Measurements from ENCODE around the gene RNF207. TPM values are rescaled to one million over a fixed set of nuclear protein-coding genes. Genes with fewer than 3 reads are reported as not detected.

RNF207 gene
- total RNA-seq, 1 donor from 2014 or later: 54.4 TPM

DNA sequence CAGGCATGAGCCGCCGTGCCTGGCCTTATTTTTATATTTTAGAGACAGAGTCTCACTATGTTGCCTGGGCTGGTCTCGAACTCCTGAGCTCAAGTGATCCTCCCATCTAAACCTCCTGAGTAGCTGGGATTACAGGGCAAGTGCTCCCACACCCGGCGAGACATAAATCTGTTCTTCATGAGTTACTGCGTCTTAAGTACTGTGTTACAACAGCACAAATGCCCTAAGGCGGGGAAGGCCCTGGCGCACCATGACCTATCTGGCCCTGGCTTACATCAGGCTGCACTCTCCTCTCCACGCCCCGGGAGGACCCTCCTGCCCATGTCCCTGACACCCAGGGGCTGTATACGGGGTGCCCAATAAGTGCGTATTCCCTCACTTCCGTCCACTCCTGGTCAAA, 50.7 kb downstream of the RNF207 start:
- no peak for DNase-seq (ENCODE audit: low spot score)
- H3K27ac Mint-ChIP-seq: no peak overlapping the region
- no peaks in the 10 kb centered on the region for H3K36me3 Mint-ChIP-seq (ENCODE audit: low read depth)
- H3K4me3 Mint-ChIP-seq (ENCODE audit: low read depth): no peak overlapping the region
- no peaks in the 10 kb centered on the region for H3K9me3 Mint-ChIP-seq
- H3K27me3 Mint-ChIP-seq (ENCODE audit: low read depth): peaks cover 19% of the 10 kb centered on the region
- peaks cover 2% of the 10 kb centered on the region for H3K4me1 Mint-ChIP-seq (ENCODE audit: low read depth)
- intact Hi-C loops (cut with micrococcal nuclease): no loop called here

DNA sequence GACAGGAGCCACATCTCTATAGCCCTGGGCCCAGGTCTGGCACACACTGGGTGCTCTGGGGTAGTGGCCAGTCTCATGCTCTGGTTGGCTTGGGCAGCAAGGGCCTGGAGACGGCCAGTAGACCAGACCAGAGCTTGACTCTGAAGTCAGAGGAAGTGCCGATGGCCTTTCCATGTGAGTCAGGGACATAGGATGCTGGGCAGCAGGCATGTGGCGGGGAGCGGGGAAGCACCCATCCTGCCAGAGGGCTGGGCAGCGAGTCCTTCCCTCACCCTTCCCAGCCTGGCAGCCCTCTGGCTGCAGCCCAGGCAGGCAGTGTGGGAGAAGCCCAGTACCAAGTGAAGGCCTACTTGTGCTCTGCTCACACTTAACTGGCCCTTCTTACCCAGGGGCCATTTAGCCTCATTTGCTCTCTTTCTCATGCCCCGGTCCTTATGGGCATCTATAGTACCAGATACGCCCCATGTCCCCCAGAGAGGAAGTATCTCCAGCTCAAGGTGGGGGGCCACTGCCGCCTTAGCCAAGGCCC, 51.7 kb downstream of the RNF207 start:
- intact Hi-C loops (cut with micrococcal nuclease): no loop called here
- Mint-ChIP-seq H3K27me3 (ENCODE audit: low read depth) (peaks cover 20% of the 10 kb centered on the region), H3K27ac (no peak overlapping the region), H3K9me3 (no peaks in the 10 kb centered on the region), H3K4me1 (ENCODE audit: low read depth) (peaks cover 2% of the 10 kb centered on the region), H3K4me3 (ENCODE audit: low read depth) (no peak overlapping the region), H3K36me3 (ENCODE audit: low read depth) (no peaks in the 10 kb centered on the region)
- DNase-seq (ENCODE audit: low spot score): no peak

- no peak for DNase-seq (ENCODE audit: low spot score)
- Mint-ChIP-seq H3K27me3 (ENCODE audit: low read depth) (peaks cover 20% of the 10 kb centered on the region), H3K9me3 (no peaks in the 10 kb centered on the region), H3K4me3 (ENCODE audit: low read depth) (no peak overlapping the region), H3K4me1 (ENCODE audit: low read depth) (peaks cover 2% of the 10 kb centered on the region), H3K36me3 (ENCODE audit: low read depth) (no peaks in the 10 kb centered on the region), H3K27ac (no peak overlapping the region)
- intact Hi-C loops (cut with micrococcal nuclease): no loop called here
Measured at GRCh38 chr1:6258675-6259074, 52.8 kb downstream of the RNF207 start.

DNA sequence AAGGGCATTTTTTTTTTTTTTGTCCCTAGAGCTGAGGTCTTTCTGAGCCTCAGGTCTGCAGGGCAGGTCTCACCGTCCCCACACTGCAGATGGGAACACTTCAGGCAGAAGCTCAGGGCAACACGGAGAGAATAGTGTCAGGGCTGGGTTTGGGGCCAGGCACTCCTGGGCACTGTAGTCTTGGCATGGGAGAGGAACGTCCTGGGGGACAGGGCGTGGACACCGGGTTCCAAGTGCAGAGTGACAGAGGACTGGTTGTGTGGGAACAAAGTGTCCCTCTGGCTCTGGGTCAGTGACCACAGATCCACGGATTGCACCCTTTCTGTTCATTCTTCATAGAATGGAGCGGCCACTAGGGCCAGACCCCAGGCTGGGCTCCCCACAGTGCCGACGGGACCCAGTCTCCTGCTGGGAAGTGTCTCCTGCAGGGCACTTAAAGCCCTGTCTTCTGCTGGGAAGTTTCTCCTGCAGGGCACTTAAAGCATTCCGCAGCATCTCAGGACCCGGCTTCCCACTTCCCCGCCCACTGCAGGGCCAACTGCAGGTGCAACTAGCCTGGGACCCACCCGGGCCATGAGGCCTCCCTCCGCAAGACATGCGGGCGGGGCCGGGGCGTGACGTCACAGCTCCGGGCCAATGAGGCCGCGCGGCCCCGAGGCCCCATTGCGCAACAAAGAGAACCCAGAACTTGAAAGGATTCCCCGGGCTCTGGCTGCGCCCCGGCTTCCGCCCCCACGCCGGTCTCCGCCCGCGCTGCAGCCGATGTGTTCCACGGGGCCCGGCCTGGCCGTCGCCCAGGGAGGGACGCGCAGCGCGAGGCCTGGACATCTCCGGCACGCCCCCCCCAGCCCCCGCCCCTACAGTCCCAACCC, 53.8 kb downstream of the RNF207 start:
- Mint-ChIP-seq H3K27ac (no peak overlapping the region), H3K9me3 (no peaks in the 10 kb centered on the region), H3K4me3 (ENCODE audit: low read depth) (peak overlapping the region; percentile 62), H3K36me3 (ENCODE audit: low read depth) (no peaks in the 10 kb centered on the region), H3K27me3 (ENCODE audit: low read depth) (peaks cover 19% of the 10 kb centered on the region), H3K4me1 (ENCODE audit: low read depth) (peaks cover 2% of the 10 kb centered on the region)
- intact Hi-C loops (cut with micrococcal nuclease): no loop called here
- DNase-seq (ENCODE audit: low spot score): peak; percentile 74

- no peak for DNase-seq (ENCODE audit: low spot score)
Measured at GRCh38 chr1:6260433-6260934, 54.6 kb downstream of the RNF207 start.

DNA sequence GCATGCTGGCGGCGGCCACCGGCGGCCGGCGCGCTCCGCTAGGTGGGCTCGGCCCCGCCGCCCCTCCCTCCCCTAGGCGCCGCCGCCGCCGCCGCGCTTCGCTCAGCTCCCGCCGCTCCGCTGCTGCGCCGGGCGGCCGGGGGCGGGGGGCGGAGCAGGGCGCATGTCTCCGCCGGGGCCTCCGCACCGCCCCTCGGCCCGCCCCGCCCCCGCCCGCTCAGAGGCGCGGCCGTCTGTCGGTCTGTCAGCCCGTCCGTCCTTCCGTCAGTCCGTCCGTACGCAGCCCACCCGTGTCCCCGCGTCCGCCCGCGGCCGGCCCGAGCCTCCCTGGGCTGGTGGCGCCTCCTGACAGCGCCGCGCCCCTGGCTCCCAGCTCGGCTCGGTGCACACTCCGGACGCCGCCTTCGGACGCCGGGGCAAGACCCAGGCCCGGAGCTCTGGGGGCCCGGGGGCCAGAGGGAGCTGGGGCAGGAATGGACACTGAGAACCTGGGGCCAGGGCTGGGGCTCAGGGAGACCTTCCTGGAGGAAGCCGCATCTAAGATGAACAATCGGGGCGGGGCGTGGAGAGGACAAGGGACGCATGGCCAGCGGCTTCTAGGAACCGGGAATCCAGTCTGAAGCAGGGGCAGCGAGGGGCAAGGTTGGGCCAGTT, 55.2 kb downstream of the RNF207 start, which contains the start of gene GPR153:
GPR153 (minus strand) TSS at position 138 of the 654 bp plus-strand sequence. CDS start 6,193 bp downstream, outside the sequence.
- Mint-ChIP-seq H3K4me1 (ENCODE audit: low read depth) (peaks cover 2% of the 10 kb centered on the region), H3K27ac (no peak within 1 kb of the TSS), H3K27me3 (ENCODE audit: low read depth) (peaks cover 19% of the 10 kb centered on the region), H3K36me3 (ENCODE audit: low read depth) (no peaks in the 10 kb centered on the region), H3K9me3 (no peaks in the 10 kb centered on the region), H3K4me3 (ENCODE audit: low read depth) (peak within 1 kb of the TSS; percentile 54)
- peak; percentile 35 for DNase-seq (ENCODE audit: low spot score)
- intact Hi-C loops (cut with micrococcal nuclease): no loop called here

More at GRCh38 chr1:6260433-6260934, 54.6 kb downstream of the RNF207 start:
- no peaks in the 10 kb centered on the region for H3K36me3 Mint-ChIP-seq (ENCODE audit: low read depth)
- no peak overlapping the region for H3K4me3 Mint-ChIP-seq (ENCODE audit: low read depth)
- H3K27me3 Mint-ChIP-seq (ENCODE audit: low read depth): peaks cover 19% of the 10 kb centered on the region
- no peaks in the 10 kb centered on the region for H3K9me3 Mint-ChIP-seq
- peaks cover 2% of the 10 kb centered on the region for H3K4me1 Mint-ChIP-seq (ENCODE audit: low read depth)
- no peak overlapping the region for H3K27ac Mint-ChIP-seq
- intact Hi-C loops (cut with micrococcal nuclease): no loop called here

- Mint-ChIP-seq H3K9me3 (no peaks in the 10 kb centered on the region), H3K4me3 (ENCODE audit: low read depth) (peak overlapping the region; percentile 54), H3K27ac (no peak overlapping the region), H3K36me3 (ENCODE audit: low read depth) (no peaks in the 10 kb centered on the region), H3K4me1 (ENCODE audit: low read depth) (peaks cover 2% of the 10 kb centered on the region), H3K27me3 (ENCODE audit: low read depth) (peaks cover 19% of the 10 kb centered on the region)
- DNase-seq (ENCODE audit: low spot score): no peak
- intact Hi-C loops (cut with micrococcal nuclease): no loop called here
Measured at GRCh38 chr1:6261615-6261995, 55.7 kb downstream of the RNF207 start.

GRCh38 chr1:6262555-6263420, 56.9 kb downstream of the RNF207 start:
- Mint-ChIP-seq H3K27me3 (ENCODE audit: low read depth) (peaks cover 18% of the 10 kb centered on the region), H3K27ac (no peak overlapping the region), H3K9me3 (no peaks in the 10 kb centered on the region), H3K36me3 (ENCODE audit: low read depth) (no peaks in the 10 kb centered on the region), H3K4me1 (ENCODE audit: low read depth) (peaks cover 2% of the 10 kb centered on the region), H3K4me3 (ENCODE audit: low read depth) (no peak overlapping the region)
- no peak for DNase-seq (ENCODE audit: low spot score)
- intact Hi-C loops (cut with micrococcal nuclease): no loop called here

DNA sequence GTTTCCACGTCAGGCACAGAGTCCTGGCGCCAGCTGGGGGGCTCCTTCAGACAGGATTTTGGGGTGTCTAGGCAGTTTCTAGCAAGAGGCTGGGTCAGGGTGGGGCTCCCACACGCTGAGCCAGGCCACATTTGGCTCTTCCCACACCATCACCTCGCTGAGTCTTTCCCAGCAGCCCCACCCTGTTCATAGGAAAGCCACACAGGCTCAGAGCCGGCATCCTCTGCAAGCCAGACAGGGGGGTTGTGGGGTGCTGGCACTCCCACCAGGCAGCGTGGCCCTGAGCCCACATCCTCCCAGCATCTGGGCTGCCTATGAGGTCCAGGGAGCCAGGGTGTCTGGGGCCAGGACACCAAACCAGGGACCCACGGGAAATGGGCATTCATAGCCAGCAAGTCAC, 57.8 kb downstream of the RNF207 start:
- H3K27ac Mint-ChIP-seq: no peak overlapping the region
- H3K27me3 Mint-ChIP-seq (ENCODE audit: low read depth): peaks cover 17% of the 10 kb centered on the region
- intact Hi-C loops (cut with micrococcal nuclease): no loop called here
- peaks cover 2% of the 10 kb centered on the region for H3K4me1 Mint-ChIP-seq (ENCODE audit: low read depth)
- no peak overlapping the region for H3K4me3 Mint-ChIP-seq (ENCODE audit: low read depth)
- H3K9me3 Mint-ChIP-seq: no peaks in the 10 kb centered on the region
- no peaks in the 10 kb centered on the region for H3K36me3 Mint-ChIP-seq (ENCODE audit: low read depth)
- no peak for DNase-seq (ENCODE audit: low spot score)

DNA sequence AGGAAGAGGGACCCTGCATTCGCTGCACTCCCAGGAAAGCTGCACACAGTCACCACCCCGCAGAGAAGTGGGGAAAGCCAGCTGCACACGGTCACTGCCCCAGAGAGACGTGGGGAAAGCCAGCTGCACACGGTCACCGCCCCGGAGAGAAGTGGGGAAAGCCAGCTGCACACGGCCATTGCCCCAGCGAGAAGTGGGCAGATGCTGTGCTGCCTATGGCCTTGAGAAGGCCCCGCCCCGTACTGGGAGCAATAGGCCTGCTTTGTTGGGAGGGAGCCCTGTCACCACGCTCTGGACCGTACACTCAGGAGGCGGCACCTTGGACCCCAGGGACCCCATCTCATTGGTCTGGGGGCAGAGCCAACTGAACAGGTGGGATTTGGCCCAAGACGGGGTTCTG, 59.2 kb downstream of the RNF207 start:
- Mint-ChIP-seq H3K4me3 (ENCODE audit: low read depth) (no peak overlapping the region), H3K27ac (no peak overlapping the region), H3K27me3 (ENCODE audit: low read depth) (peaks cover 6% of the 10 kb centered on the region), H3K4me1 (ENCODE audit: low read depth) (no peaks in the 10 kb centered on the region), H3K9me3 (no peaks in the 10 kb centered on the region), H3K36me3 (ENCODE audit: low read depth) (no peaks in the 10 kb centered on the region)
- intact Hi-C loops (cut with micrococcal nuclease): no loop called here
- no peak for DNase-seq (ENCODE audit: low spot score)

DNA sequence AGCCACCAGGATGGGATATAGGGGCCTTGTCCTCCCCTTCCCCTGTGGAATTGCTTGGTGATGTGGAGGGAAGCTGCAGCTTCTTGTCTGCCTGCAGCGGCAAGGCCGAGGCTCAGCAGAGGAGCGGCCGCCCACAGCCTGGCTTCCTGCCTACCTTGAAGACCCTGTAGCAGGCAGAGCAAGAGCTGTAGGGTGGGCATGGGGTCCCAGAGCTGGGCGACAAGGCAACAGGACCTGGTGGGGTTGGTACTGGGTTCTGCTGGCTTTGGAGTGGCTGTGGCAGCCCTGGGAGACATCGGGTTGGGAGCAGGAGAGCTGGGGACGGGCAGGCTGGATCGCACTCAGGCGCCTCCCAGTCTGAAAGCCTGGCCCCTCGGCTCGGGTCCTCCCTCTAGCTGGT, 60.7 kb downstream of the RNF207 start:
- intact Hi-C loops (cut with micrococcal nuclease): no loop called here
- Mint-ChIP-seq H3K27me3 (ENCODE audit: low read depth) (peaks cover 4% of the 10 kb centered on the region), H3K9me3 (no peaks in the 10 kb centered on the region), H3K27ac (no peak overlapping the region), H3K4me3 (ENCODE audit: low read depth) (no peak overlapping the region), H3K4me1 (ENCODE audit: low read depth) (no peaks in the 10 kb centered on the region), H3K36me3 (ENCODE audit: low read depth) (no peaks in the 10 kb centered on the region)
- DNase-seq (ENCODE audit: low spot score): no peak

- Mint-ChIP-seq H3K27me3 (ENCODE audit: low read depth) (no peaks in the 10 kb centered on the region), H3K36me3 (ENCODE audit: low read depth) (no peaks in the 10 kb centered on the region), H3K9me3 (no peaks in the 10 kb centered on the region), H3K4me1 (ENCODE audit: low read depth) (no peaks in the 10 kb centered on the region), H3K27ac (no peak overlapping the region), H3K4me3 (ENCODE audit: low read depth) (no peak overlapping the region)
- intact Hi-C loops (cut with micrococcal nuclease): no loop called here
- DNase-seq (ENCODE audit: low spot score): no peak
Measured at GRCh38 chr1:6267686-6268322, 61.9 kb downstream of the RNF207 start.

All from activated T-helper 2 cell treated with anti-CD3 and anti-CD28 coated beads, Interferon-gamma antibody, Interleukin-2, Interleukin-4, amounts not matched to agents 10 μg/mL and 5 μg/mL and 100 μg/mL, durations not matched to agents 14 hours and 24 hours and 36 hours (primary cell).